Activated gamma-delta T cell treated with anti-CD3 and anti-CD28 coated beads, Interleukin-2, amount 50 U/mL, for 16 hours (primary cell): ENCODE results near the gene CHRM5.

Experiments used
- DNase-seq: peaks from one replicate; pipeline ENCODE4 v3.0.0-alpha.2; 2020; ENCODE audit warnings: low read depth

Gene CHRM5, protein sequence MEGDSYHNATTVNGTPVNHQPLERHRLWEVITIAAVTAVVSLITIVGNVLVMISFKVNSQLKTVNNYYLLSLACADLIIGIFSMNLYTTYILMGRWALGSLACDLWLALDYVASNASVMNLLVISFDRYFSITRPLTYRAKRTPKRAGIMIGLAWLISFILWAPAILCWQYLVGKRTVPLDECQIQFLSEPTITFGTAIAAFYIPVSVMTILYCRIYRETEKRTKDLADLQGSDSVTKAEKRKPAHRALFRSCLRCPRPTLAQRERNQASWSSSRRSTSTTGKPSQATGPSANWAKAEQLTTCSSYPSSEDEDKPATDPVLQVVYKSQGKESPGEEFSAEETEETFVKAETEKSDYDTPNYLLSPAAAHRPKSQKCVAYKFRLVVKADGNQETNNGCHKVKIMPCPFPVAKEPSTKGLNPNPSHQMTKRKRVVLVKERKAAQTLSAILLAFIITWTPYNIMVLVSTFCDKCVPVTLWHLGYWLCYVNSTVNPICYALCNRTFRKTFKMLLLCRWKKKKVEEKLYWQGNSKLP

DNA sequence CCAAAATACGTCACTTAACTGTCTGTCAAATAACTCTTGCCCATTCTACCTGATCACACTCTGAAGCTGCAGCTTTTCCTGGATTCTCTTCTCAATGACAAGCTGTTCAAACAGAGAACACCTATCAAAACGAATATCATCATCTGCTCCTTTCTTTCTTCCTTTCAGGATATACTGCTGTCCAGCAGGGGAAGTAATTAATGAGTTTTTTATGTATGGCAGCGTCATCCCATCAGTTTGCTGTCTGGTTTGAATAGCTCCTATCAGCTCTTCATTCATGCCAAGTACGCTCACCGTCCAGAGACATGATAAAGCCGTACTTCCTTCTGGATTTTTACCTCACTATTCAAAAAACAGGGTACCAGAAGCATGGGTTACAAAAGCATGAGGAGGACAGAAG, at the start of gene CHRM5:
CHRM5 (plus strand) TSS at position 274 of the 400 bp plus-strand sequence. CDS start 94,221 bp downstream, outside the sequence.
- DNase-seq: no peak

DNA sequence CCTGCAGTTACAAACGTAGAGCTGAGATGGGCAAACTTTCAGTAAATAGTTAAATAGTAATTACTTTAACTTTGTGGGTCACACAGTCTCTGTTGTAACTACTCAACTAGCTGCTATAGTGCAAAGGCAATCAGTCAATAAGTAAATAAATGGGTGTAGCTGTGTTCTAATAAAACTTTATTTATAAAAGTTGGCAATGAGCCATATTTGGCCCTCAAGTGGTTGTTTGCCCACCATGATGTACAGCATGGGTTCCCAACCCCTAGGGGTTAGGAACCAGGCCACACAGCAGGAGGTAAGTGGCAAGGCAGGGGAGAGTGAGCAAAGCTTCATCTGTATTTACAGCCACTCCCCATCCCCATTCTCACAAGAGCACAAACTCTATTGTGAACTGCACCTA, 44.9 kb upstream of the CHRM5 start:
- no peak for DNase-seq

DNA sequence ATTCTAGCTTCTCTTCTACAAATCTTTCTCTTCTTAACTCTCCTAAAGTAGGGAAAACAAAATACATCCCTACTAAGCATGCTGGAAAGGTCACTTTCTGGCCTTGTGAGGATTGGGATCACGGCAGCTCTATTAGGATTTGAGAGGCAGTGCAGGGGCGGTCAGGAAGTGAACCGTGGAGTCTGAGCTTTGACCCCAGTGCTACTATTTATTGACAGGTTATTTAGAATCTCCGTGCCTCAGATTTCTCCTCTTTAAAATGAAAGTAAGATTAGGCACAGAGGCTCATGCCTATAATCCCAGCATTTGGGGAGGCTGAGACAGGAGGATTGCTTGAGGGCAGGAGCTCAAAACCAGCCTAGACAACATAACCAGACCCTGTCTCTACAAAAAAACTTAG, 42.0 kb upstream of the CHRM5 start:
- no peak for DNase-seq

DNA sequence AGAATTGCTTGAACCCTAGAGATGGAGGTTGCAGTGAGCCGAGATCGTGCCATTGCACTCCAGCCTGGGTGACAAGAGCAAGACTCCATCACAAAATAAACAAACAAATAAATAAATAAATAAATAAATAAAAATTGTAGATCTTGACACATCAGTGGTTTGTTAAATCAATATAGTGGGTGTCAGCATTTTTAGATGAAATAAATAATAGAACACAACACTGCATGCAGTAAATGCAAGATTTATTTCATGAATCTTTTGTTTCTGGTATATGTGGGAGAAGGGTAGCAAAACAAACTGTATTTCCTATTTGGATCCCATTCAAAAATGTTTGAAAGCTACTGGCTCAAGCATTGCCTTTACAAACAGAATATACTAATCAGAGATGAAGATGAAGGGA, 35.6 kb upstream of the CHRM5 start:
- DNase-seq: no peak

GRCh38 chr15:33934396-33934795, 33.9 kb upstream of the CHRM5 start:
- DNase-seq: no peak

DNA sequence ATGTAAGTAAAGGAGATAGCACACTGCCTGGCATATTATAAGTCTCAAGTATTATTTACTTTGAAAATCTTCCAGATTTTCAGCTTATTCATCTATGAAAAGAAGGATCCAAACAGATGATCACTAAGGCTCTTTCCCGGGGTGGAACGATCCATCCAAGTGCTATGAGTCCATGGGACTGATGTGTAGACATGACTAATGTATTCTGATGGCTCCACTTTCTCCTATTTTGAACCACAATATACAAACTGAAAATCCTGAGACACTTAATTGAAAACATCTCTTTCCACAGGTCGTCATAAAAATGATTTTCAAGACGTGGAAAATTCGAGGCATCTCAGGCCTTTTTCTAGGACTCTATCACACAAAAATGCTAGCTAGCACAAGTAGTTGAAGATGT, 33.4 kb upstream of the CHRM5 start:
- no peak for DNase-seq

- no peak for DNase-seq
These were observed 26.8 kb upstream of the CHRM5 start for GRCh38 chr15:33941279-33942063.

DNA sequence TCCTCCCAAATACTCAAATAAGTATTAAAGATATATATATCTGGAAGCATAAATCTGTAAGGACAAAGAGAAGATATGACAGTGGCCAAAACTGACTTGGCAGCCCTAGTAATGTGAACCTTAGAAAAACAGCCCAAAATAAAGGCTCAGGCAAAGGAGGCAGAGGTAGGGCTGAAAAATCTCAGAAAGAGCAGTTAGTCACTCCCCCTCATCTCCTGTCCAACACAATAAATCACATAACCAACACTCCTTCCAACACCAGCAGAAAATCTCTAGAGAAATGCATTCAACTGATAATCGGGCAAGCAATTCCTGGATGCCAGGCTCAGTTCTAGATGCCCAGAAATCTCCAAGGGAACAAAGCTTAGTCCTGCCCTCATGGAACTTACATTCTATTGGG, 22.1 kb upstream of the CHRM5 start:
- no peak for DNase-seq

- DNase-seq: no peak
These were observed 12.4 kb upstream of the CHRM5 start for GRCh38 chr15:33955945-33956344.

GRCh38 chr15:33956397-33956796, 11.9 kb upstream of the CHRM5 start:
- no peak for DNase-seq

DNA sequence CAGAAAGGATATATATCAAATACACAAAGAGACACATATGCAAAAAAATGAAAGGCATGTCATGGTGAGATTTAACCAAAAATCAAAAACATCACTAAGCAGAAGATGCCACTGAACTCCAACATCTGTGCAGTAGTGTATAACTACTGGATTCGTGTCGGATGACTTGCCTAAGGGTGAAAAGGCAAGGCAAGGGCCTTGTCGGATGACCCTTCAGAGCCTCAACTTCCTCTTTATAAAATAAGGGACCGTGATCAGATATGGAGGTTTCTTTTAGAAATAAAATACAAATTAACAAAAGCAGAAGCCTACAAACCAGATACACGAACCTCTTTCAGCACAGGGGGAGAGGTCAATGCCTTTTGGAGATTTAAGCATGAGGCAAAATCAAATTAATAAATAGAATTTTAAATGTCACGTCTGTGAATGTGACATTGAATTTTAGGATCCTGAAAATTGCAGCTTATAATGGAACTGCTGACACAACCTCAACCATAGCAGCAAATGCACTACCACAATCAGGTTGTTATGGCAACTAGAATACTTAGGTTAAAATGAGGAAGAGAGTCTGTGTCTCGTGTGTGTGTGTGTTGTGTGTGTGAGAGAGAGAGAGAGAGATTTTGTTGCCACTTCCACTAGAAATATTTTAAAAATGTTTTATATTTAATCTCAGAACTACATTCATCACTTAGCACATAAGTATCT, 8.3 kb upstream of the CHRM5 start:
- no peak for DNase-seq

- no peak for DNase-seq
These were observed 7.8 kb upstream of the CHRM5 start for GRCh38 chr15:33960549-33960935.

DNA sequence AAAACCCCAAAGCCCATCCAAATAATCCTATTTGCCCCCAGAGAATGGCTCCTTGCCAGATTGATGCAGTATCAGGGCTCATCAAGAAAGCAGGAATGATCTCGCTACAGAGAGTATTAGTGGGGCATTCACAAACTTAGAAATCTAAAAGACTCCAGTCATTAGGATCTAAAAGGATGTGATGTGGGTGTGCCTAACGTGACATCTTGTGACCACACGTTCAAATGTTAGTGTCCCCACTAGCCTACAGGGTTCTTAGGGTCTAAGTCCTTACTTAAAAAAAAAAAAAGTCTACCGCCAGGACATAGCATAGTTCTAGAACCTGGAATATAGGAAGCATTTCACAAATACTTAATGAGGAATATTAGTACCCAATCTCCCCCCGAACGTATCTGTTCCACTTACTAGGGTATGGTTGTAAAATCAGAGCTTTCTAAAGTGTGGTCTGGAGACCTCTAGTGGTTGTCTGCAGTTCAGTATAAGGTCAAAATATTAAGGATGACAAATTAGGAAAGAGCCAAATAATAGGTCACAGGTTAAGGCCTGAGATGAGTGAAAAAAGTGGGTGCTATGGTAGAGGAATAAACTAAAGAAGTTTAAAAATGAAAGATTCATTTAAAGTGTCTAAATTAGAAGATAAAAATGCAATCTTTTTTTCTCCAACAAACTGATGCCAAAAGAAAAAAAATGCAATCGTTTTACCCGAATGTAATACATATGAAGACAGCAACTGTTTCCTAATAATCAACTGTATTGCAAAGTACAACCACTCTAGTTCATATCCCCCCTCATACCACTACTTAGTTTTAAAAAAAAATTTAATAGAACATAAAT, 4.2 kb upstream of the CHRM5 start:
- DNase-seq: no peak

DNA sequence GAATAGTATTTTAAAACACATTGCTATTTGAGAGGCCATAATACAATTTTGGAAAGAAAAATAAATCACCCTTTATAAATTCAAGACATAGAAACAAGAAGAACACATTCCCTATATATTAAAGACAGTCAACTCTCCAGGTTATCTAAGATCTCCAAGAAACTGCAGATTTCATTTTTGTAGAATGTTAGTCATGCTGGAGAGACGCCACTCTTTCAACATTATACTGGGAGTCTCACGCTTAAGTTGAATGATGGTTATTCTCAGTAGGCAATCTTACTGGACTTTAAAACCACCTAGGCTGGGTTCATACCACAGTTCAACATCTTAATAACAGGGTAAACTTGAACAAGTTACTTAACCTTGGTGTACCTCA, 3.6 kb upstream of the CHRM5 start:
- no peak for DNase-seq

GRCh38 chr15:33968821-33969220, 524 bp downstream of the CHRM5 start:
- DNase-seq: no peak

DNA sequence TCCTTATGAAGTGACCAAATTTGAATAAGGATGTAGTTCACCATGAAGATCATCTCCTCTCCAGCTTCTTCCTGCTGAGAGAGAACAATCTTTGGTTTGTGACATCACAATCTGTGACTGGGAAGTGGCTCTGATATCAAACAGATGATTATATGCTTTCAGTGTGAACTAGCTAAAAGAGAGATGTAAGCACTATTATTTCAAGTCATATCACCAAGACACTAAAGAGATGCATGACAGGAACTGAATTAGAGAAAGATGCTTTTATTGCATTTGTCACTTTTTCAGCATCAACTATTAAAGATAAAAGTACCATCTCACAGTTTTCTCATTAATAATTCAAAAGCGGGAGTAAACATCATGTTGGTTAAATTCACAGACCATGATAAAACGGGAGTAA, 3.5 kb downstream of the CHRM5 start:
- no peak for DNase-seq

GRCh38 chr15:33975022-33975565, 6.8 kb downstream of the CHRM5 start:
- no peak for DNase-seq

DNA sequence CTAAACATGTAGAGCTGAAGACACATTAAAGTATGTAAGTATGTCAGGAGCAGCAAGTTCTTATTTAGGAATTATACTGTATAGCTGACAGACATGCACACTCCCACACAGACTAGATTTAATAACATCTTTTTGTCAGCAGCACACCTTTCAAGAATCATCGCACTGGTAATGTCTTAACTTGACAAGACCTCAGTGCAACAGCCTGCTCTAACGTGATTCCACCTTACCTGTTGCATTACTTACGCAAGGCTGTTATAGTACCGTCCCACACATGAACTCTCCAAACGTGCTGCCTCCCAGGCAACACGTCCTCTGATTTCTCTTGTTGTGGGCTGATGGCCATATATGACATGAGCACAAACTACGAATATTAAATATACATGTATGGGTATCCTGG, 11.9 kb downstream of the CHRM5 start:
- no peak for DNase-seq

- DNase-seq: no peak
These were observed 14.2 kb downstream of the CHRM5 start for GRCh38 chr15:33982516-33982915.

DNA sequence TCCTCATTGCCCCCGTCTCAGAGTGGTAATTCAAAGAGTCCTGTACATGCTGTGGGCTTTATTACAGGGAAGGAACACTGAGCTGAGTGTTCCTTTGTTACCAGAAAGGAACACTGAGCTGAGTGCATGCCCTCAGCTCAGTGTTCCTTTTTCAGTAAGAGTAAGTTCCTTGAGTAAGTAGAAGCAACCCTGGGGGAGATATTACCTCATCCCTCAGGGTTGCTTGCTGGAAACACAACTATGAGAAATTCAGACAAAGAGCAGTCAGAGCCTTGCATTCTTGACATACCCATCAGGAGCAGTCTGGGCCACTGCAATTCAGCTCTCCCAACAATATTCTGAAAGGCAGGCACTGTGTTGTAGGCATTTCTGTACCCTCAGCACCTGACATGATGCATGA, 17.0 kb downstream of the CHRM5 start:
- DNase-seq: no peak

DNA sequence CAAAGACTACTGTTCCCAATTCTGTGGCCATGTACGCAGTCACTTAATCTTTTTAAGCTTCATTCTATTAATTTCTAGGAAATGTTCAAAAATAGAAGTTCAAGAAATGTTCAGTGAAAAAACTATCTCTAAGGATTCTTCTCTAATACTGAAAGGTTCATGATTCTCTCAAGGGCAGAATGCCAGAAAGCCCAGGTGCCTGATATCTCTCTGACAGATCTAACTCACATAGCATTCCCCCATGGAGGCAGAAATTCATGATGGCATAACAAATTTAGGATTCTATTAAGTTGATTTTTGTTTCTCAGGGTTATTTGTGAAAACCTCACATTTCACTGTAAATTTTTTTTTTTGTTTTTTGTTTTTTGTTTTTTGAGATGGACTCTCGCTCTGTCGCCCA, 17.5 kb downstream of the CHRM5 start:
- no peak for DNase-seq
